ENCODE results near the gene SPNS1.

The SPNS1 gene

GRCh38 chr16:28932339-28933141, 42.0 kb upstream of the SPNS1 start:
- TF ChIP-seq CTCF (IDR thresholded peaks at IDR 0.05; ENCODE audit: low read depth, low read length): no peak

GRCh38 chr16:28933171-28933570, 41.4 kb upstream of the SPNS1 start:
- no peak overlapping the region for H3K4me3 ChIP-seq (replicated peaks in 1 of 2; ENCODE audit: low read depth in 2 of 2, low read length in 2 of 2)
- no peak for TF ChIP-seq CTCF (IDR thresholded peaks at IDR 0.05; ENCODE audit: low read depth, low read length)
- no peak for DNase-seq (ENCODE audit: low read depth in 2 of 2)

More at GRCh38 chr16:28932339-28933141, 42.0 kb upstream of the SPNS1 start:
- no peak overlapping the region for H3K4me3 ChIP-seq (replicated peaks in 1 of 2; ENCODE audit: low read depth in 2 of 2, low read length in 2 of 2)
- DNase-seq (ENCODE audit: low read depth in 2 of 2): no peak

GRCh38 chr16:28935346-28935745, 39.2 kb upstream of the SPNS1 start:
- no peak overlapping the region for H3K4me3 ChIP-seq (replicated peaks in 1 of 2; ENCODE audit: low read depth in 2 of 2, low read length in 2 of 2)
- no peak for TF ChIP-seq CTCF (IDR thresholded peaks at IDR 0.05; ENCODE audit: low read depth, low read length)
- peak in 1 of 2 donors; percentile 28 for DNase-seq (ENCODE audit: low read depth in 2 of 2)

- no peak for TF ChIP-seq CTCF (IDR thresholded peaks at IDR 0.05; ENCODE audit: low read depth, low read length)
- peak overlapping the region; percentile 11 to 14 for H3K4me3 ChIP-seq (replicated peaks in 1 of 2; ENCODE audit: low read depth in 2 of 2, low read length in 2 of 2)
- peak; percentile 77 to 81 for DNase-seq (ENCODE audit: low read depth in 2 of 2)
Observed at GRCh38 chr16:28935924-28936783, 38.4 kb upstream of the SPNS1 start.

- H3K4me3 ChIP-seq (replicated peaks in 1 of 2; ENCODE audit: low read depth in 2 of 2, low read length in 2 of 2): no peak overlapping the region
- no peak for TF ChIP-seq CTCF (IDR thresholded peaks at IDR 0.05; ENCODE audit: low read depth, low read length)
- no peak for DNase-seq (ENCODE audit: low read depth in 2 of 2)
Observed at GRCh38 chr16:28936784-28937155, 37.8 kb upstream of the SPNS1 start.

GRCh38 chr16:28937222-28937876, 37.2 kb upstream of the SPNS1 start:
- no peak for TF ChIP-seq CTCF (IDR thresholded peaks at IDR 0.05; ENCODE audit: low read depth, low read length)
- H3K4me3 ChIP-seq (replicated peaks in 1 of 2; ENCODE audit: low read depth in 2 of 2, low read length in 2 of 2): no peak overlapping the region
- no peak for DNase-seq (ENCODE audit: low read depth in 2 of 2)

All from cardiac fibroblast (primary cell).